RWPE1 (cell line): ENCODE data around the gene MIOS.
"Not testable (repeated sequence)": the region's sequence is repeated elsewhere in the genome, so short reads cannot be mapped to it uniquely, and the experiment has no call there.

Source experiments
- CTCF ChIA-PET: fragments of 350-600 bp; sonication (Branson Sonifier 250); formaldehyde crosslinking; extraction: SDS; loops from one replicate; lab custom pipeline; 2021; lab: Yijun Ruan, JAX
- POLR2A ChIA-PET: fragments of 400-600 bp; formaldehyde crosslinking; extraction: SDS; loops from one replicate; lab custom pipeline; 2020; ENCODE audit warnings: antibody characterized with exemption; ENCODE audit not compliant: low non-redundant PET; lab: Yijun Ruan, JAX
- DNase-seq: peaks from one replicate; pipeline ENCODE4 v3.0.0; 2012; ENCODE audit warnings: low spot score
- H3K27ac ChIP-seq: fragments of 450-650 bp; 2 replicates; pipeline ENCODE4 v1.5.1; 2017
- CTCF ChIP-seq: fragments of 450-650 bp; conservative IDR thresholded peaks from 2 replicates; pipeline ENCODE4 v1.5.1; 2017; ENCODE audit warnings: low read depth, mild to moderate bottlenecking

MIOS gene

GRCh38 chr7:7652798-7653540 is 86.3 kb downstream of the MIOS start:
- no peak for TF ChIP-seq CTCF
- ChIA-PET CTCF (interaction anchor here (0.7 kb wide), 2 partner anchors 8 to 48 kb away, joined by 3 read pairs; no protein-coding TSS in a partner anchor), POLR2A (no interaction called here)
- no peak overlapping the region for H3K27ac ChIP-seq
- no peak for DNase-seq

- no peak overlapping the region for H3K27ac ChIP-seq
- ChIA-PET CTCF (interaction anchor here (0.7 kb wide), 2 partner anchors 9 to 47 kb away, joined by 3 read pairs; no protein-coding TSS in a partner anchor), POLR2A (no interaction called here)
- TF ChIP-seq CTCF, result peak; percentile 52
- DNase-seq, result no peak
Measured at GRCh38 chr7:7653593-7654187, 87.0 kb downstream of the MIOS start.

- CTCF ChIA-PET, result no interaction called here
- H3K27ac ChIP-seq, result no peak overlapping the region
- TF ChIP-seq CTCF, result no peak
- DNase-seq, result no peak
- POLR2A ChIA-PET, result no interaction called here
Measured at GRCh38 chr7:7654964-7655715, 88.5 kb downstream of the MIOS start.

- H3K27ac ChIP-seq, DNase-seq, POLR2A ChIA-PET: not testable (repeated sequence)
- CTCF ChIA-PET, result interaction anchor here (0.6 kb wide), 1 partner anchor 1231 kb away, joined by 3 read pairs; no protein-coding TSS in a partner anchor
Measured at GRCh38 chr7:7656459-7656858, 89.8 kb downstream of the MIOS start.
